Neural cell (in vitro differentiated cells): ENCODE data around the gene LHPP. TPM values are rescaled to one million over a fixed set of nuclear protein-coding genes. Genes with fewer than 3 reads are reported as not detected.

Source experiments
- H2AFZ ChIP-seq: fragments of 200-600, 300-800 bp; sonication (generic), shearing (Covaris generic); 2 replicates; pipeline ENCODE4 v1.6.0; 2014; ENCODE audit warnings: low read depth, mild to moderate bottlenecking, antibody characterized with exemption, low read length, moderate library complexity
- H3F3A ChIP-seq: fragments of 200-600 bp; shearing (Covaris generic); 2 replicates; pipeline ENCODE4 v1.6.1; 2016; ENCODE audit warnings: mild to moderate bottlenecking, moderate library complexity, mixed read lengths, antibody characterized with exemption, low read length; ENCODE audit not compliant: insufficient read depth, poor library complexity, severe bottlenecking
- H3K27ac ChIP-seq: fragments of 200-600, 300-800 bp; sonication (generic), shearing (Covaris generic); 2 replicates; pipeline ENCODE4 v1.5.1; 2014; ENCODE audit warnings: mild to moderate bottlenecking, low read length, moderate library complexity
- H3K27me3 ChIP-seq: fragments of 300-800, 200-600 bp; sonication (generic), shearing (Covaris generic); 2 replicates; pipeline ENCODE4 v1.6.0; 2014; ENCODE audit warnings: mild to moderate bottlenecking, low read depth, low read length, moderate library complexity; ENCODE audit not compliant: insufficient read depth
- H3K36me3 ChIP-seq: fragments of 300-800, 200-600 bp; sonication (generic), shearing (Covaris generic); 2 replicates; pipeline ENCODE4 v1.5.1; 2014; ENCODE audit warnings: mild to moderate bottlenecking, antibody characterized with exemption, low read length, moderate library complexity; ENCODE audit not compliant: insufficient read depth
- H3K4me2 ChIP-seq: fragments of 300-800, 200-600 bp; sonication (generic), shearing (Covaris generic); 2 replicates; pipeline ENCODE4 v1.6.0; 2014; ENCODE audit warnings: mild to moderate bottlenecking, low read length
- H3K4me3 ChIP-seq: fragments of 300-800, 200-600 bp; sonication (generic), shearing (Covaris generic); 2 replicates; pipeline ENCODE4 v1.5.1; 2014; ENCODE audit warnings: mild to moderate bottlenecking, low read length, moderate library complexity
- H3K79me2 ChIP-seq: fragments of 200-600 bp; shearing (Covaris generic); replicated peaks from 2 replicates; pipeline ENCODE4 v1.6.0; 2014; ENCODE audit warnings: mild to moderate bottlenecking, low read length, moderate library complexity; ENCODE audit not compliant: insufficient read depth
- H3K9ac ChIP-seq: fragments of 300-800, 200-600 bp; sonication (generic), shearing (Covaris generic); 2 replicates; pipeline ENCODE4 v1.6.1; 2016; ENCODE audit warnings: mild to moderate bottlenecking, low read length, mixed read lengths
- H3K9me2 ChIP-seq: fragments of 200-600 bp; shearing (Covaris generic); 2 replicates; pipeline ENCODE4 v1.6.1; 2016; ENCODE audit warnings: mild to moderate bottlenecking, low read length, mixed read lengths; ENCODE audit not compliant: insufficient read depth
- H3K9me3 ChIP-seq: fragments of 200-600, 300-800 bp; sonication (generic), shearing (Covaris generic); 2 replicates; pipeline ENCODE4 v1.6.1; 2016; ENCODE audit warnings: mild to moderate bottlenecking, mixed run types, low read length, moderate library complexity, mixed read lengths
- H4K20me1 ChIP-seq: fragments of 200-600 bp; shearing (Covaris generic); 2 replicates; pipeline ENCODE4 v1.6.1; 2016; ENCODE audit warnings: mild to moderate bottlenecking, mixed run types; ENCODE audit not compliant: insufficient read depth
- EP300 ChIP-seq: fragments of 450-650 bp; conservative IDR thresholded peaks from 2 replicates; pipeline ENCODE4 v1.6.1; 2014; ENCODE audit warnings: antibody characterized with exemption, mild to moderate bottlenecking, moderate library complexity; ENCODE audit not compliant: poor library complexity, severe bottlenecking
- EZH2 ChIP-seq: fragments of 200-600, 300-800 bp; shearing (Covaris generic), sonication (generic); IDR thresholded peaks from 2 replicates; pipeline ENCODE4 v1.6.1; 2014; ENCODE audit warnings: antibody characterized with exemption, low read length, borderline replicate concordance, mild to moderate bottlenecking; ENCODE audit not compliant: insufficient read depth, poor library complexity, severe bottlenecking
- MXI1 ChIP-seq: fragments of 450-650 bp; conservative IDR thresholded peaks from 2 replicates; pipeline ENCODE4 v1.6.1; 2014; ENCODE audit warnings: antibody characterized with exemption, mild to moderate bottlenecking; ENCODE audit not compliant: poor library complexity, severe bottlenecking
- POLR2AphosphoS5 ChIP-seq: IDR thresholded peaks from 2 replicates; pipeline ENCODE4 v1.6.1; 2012
- RAD21 ChIP-seq: fragments of 450-650 bp; conservative IDR thresholded peaks from 2 replicates; pipeline ENCODE4 v1.6.1; 2014; ENCODE audit warnings: antibody characterized with exemption, mild to moderate bottlenecking, moderate library complexity
- REST ChIP-seq: IDR thresholded peaks from 2 replicates; pipeline ENCODE4 v1.6.1; 2012; ENCODE audit warnings: borderline replicate concordance
- SMC3 ChIP-seq: fragments of 450-650 bp; conservative IDR thresholded peaks from 2 replicates; pipeline ENCODE4 v1.6.1; 2014; ENCODE audit warnings: antibody characterized with exemption, mild to moderate bottlenecking, moderate library complexity; ENCODE audit not compliant: poor library complexity
- TAF1 ChIP-seq: IDR thresholded peaks from 2 replicates; pipeline ENCODE4 v1.6.1; 2012; ENCODE audit warnings: low read depth
- polyA plus RNA-seq: library from polyadenylated mRNA; depleted of rRNA; stranded (reverse); fragments of >200 nt; gene quantifications from 2 replicates; pipeline ENCODE4 v1.2.3, GENCODE V29; 2014
- TF ChIP-seq, protein P1 (sequence below): fragments of 450-650 bp; IDR thresholded peaks from 2 replicates; pipeline ENCODE4 v1.5.1; 2014; ENCODE audit warnings: antibody characterized with exemption, mild to moderate bottlenecking, moderate library complexity; ENCODE audit not compliant: poor library complexity, severe bottlenecking

The LHPP gene
- polyA plus RNA-seq, 1 donor from 2014 or later: 16.0 TPM

DNA sequence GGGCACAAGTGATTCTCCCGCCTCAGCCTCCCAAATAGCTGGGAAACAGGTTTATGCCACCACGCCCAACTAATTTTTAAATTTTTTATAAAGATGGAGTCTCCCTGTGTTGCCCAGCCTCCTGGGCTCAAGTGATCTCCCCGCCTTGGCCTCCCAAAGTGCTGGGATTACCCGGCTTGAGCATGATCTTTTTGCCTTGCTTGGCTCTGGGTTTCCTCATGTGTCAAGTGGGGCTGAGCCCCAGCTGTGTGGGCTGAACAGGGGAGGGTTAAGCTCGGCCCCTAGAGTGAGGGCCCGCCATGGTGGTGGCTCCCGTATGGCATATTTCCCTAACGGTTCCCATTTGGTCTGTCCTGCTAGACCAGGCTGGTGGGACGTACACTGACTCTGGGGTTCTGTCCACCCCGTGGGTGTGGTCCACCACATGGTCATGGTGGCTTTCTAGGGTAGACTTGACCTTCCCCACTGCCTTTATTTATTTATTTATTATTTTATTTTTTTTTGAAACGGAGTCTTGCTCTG, 66.3 kb downstream of the LHPP start:
- no peak overlapping the region for H3K4me2 ChIP-seq
- no peaks in the 10 kb centered on the region for H3K27me3 ChIP-seq
- no peaks in the 10 kb centered on the region for H3K36me3 ChIP-seq
- H4K20me1 ChIP-seq: no peaks in the 10 kb centered on the region
- H3K27ac ChIP-seq: no peak overlapping the region
- H3K9me3 ChIP-seq: no peaks in the 10 kb centered on the region
- H3K4me3 ChIP-seq: no peak overlapping the region
- H3K9ac ChIP-seq: no peak overlapping the region
- no peak overlapping the region for H2AFZ ChIP-seq
- no peaks in the 10 kb centered on the region for H3F3A ChIP-seq
- no peaks in the 10 kb centered on the region for H3K9me2 ChIP-seq
- TF ChIP-seq RAD21: no peak
- TF ChIP-seq EZH2: no peak
- TF ChIP-seq POLR2AphosphoS5: no peak
- TF ChIP-seq EP300: no peak
- no peak for TF ChIP-seq TAF1
- TF ChIP-seq, protein P1, sequence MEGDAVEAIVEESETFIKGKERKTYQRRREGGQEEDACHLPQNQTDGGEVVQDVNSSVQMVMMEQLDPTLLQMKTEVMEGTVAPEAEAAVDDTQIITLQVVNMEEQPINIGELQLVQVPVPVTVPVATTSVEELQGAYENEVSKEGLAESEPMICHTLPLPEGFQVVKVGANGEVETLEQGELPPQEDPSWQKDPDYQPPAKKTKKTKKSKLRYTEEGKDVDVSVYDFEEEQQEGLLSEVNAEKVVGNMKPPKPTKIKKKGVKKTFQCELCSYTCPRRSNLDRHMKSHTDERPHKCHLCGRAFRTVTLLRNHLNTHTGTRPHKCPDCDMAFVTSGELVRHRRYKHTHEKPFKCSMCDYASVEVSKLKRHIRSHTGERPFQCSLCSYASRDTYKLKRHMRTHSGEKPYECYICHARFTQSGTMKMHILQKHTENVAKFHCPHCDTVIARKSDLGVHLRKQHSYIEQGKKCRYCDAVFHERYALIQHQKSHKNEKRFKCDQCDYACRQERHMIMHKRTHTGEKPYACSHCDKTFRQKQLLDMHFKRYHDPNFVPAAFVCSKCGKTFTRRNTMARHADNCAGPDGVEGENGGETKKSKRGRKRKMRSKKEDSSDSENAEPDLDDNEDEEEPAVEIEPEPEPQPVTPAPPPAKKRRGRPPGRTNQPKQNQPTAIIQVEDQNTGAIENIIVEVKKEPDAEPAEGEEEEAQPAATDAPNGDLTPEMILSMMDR: no peak
- TF ChIP-seq SMC3: no peak
- no peak for TF ChIP-seq REST
- TF ChIP-seq MXI1: no peak
- H3K79me2 ChIP-seq: no peaks in the 10 kb centered on the region

GRCh38 chr10:124529661-124530214, 68.1 kb downstream of the LHPP start:
- Histone ChIP-seq H3K27me3 (no peaks in the 10 kb centered on the region), H3K36me3 (no peaks in the 10 kb centered on the region), H3K9me3 (no peaks in the 10 kb centered on the region), H3K4me3 (no peak overlapping the region), H3K27ac (no peak overlapping the region), H3K9ac (no peak overlapping the region), H3K79me2 (no peaks in the 10 kb centered on the region), H3F3A (no peaks in the 10 kb centered on the region), H3K9me2 (no peaks in the 10 kb centered on the region), H2AFZ (no peak overlapping the region), H3K4me2 (no peak overlapping the region), H4K20me1 (no peaks in the 10 kb centered on the region)
- TF ChIP-seq REST (no peak), SMC3 (no peak), EZH2 (no peak), EP300 (no peak)
